PFSK-1 (cell line): ENCODE data around the gene TATDN3.

Experiments used
- POLR2AphosphoS5 ChIP-seq: IDR thresholded peaks from 2 replicates; pipeline ENCODE4 v1.6.1; 2012; ENCODE audit warnings: low read depth, mild to moderate bottlenecking, control low read depth, low read length, moderate library complexity
- SIN3A ChIP-seq: IDR thresholded peaks from 2 replicates; pipeline ENCODE4 v1.6.1; 2012; ENCODE audit warnings: mild to moderate bottlenecking, low read length, moderate library complexity, borderline replicate concordance; ENCODE audit not compliant: insufficient read depth
- TAF1 ChIP-seq: IDR thresholded peaks from 2 replicates; pipeline ENCODE4 v1.6.1; 2012; ENCODE audit warnings: low read length, control low read depth, borderline replicate concordance; ENCODE audit not compliant: insufficient read depth
- TF ChIP-seq, protein P1 (sequence below), 2 experiments: IDR thresholded peaks; 2 replicates each; pipeline versions ENCODE4 v1.6.1 to v1.8.0; 2011 to 2012; ENCODE audit warnings: low read depth in 2 of 2, low read length in 2 of 2, control low read depth in 1 of 2, inconsistent platforms in 1 of 2, mild to moderate bottlenecking in 1 of 2, moderate library complexity in 1 of 2; ENCODE audit not compliant: insufficient read depth in 1 of 2

DNA sequence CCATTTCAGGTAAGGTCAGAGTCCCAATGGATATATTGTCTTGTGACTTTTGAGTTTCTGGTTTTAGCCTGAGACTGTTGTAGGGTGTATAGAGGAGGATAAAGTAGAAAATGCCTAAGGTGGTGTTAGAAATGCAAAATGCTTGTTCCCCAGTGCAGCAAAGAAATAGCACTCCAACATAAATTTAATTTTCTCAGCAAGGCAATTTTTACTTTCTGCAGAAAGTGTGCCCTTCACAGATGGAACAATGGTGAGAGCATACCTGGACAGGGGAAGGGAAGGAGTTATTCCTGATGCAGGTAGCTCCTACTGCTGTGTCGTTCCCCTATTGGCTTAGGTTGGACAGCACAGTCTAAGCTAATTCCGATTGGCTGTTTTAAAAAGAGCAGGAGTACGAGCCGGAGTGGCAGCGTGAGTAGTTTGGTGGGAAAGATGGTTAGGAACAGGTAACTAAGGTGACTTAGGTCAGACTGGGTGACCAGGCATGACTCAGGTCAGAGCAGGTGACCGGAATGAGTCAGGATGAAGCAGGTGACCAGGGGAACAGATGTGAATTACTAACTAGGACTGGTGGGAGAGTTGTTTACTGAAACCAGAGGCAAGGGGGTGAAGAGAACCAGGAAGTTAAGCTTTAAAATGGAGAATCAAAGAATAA, 34.2 kb downstream of the TATDN3 start:
- TF ChIP-seq, protein P1, sequence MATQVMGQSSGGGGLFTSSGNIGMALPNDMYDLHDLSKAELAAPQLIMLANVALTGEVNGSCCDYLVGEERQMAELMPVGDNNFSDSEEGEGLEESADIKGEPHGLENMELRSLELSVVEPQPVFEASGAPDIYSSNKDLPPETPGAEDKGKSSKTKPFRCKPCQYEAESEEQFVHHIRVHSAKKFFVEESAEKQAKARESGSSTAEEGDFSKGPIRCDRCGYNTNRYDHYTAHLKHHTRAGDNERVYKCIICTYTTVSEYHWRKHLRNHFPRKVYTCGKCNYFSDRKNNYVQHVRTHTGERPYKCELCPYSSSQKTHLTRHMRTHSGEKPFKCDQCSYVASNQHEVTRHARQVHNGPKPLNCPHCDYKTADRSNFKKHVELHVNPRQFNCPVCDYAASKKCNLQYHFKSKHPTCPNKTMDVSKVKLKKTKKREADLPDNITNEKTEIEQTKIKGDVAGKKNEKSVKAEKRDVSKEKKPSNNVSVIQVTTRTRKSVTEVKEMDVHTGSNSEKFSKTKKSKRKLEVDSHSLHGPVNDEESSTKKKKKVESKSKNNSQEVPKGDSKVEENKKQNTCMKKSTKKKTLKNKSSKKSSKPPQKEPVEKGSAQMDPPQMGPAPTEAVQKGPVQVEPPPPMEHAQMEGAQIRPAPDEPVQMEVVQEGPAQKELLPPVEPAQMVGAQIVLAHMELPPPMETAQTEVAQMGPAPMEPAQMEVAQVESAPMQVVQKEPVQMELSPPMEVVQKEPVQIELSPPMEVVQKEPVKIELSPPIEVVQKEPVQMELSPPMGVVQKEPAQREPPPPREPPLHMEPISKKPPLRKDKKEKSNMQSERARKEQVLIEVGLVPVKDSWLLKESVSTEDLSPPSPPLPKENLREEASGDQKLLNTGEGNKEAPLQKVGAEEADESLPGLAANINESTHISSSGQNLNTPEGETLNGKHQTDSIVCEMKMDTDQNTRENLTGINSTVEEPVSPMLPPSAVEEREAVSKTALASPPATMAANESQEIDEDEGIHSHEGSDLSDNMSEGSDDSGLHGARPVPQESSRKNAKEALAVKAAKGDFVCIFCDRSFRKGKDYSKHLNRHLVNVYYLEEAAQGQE (IDR thresholded peaks at IDR 0.05; ENCODE audit: insufficient read depth in 1 of 2, low read depth in 2 of 2, low read length in 2 of 2): no peak
- TF ChIP-seq POLR2AphosphoS5 (no peak), TAF1 (no peak), SIN3A (no peak)
